CD14-positive monocyte (primary cell): ENCODE data around the gene TMEM106A. TPM values are rescaled to one million over a fixed set of nuclear protein-coding genes. Genes with fewer than 3 reads are reported as not detected.

Experiments
- DNase-seq, 3 donors: peaks; one replicate each; pipeline ENCODE4 v3.0.0-alpha.2; 2011 to 2022
- H2AFZ ChIP-seq: 2 replicates; pipeline ENCODE4 v1.6.0; 2012; ENCODE audit warnings: mild to moderate bottlenecking, low read depth, low read length, inconsistent platforms; ENCODE audit not compliant: insufficient read depth, poor library complexity, severe bottlenecking
- H3K27ac ChIP-seq, 2 donors: 1 replicate in 1 of 2; 2 replicates in 1 of 2; pipeline ENCODE4 v1.5.1; 2012 to 2013; ENCODE audit warnings: low read length in 2 of 2, control low read depth in 1 of 2, inconsistent platforms in 1 of 2, low read depth in 1 of 2, mild to moderate bottlenecking in 1 of 2
- H3K27me3 ChIP-seq, 2 donors: one replicate each; pipeline versions ENCODE4 v1.6.0 to v1.6.1; 2011 to 2013; ENCODE audit warnings: low read length in 2 of 2; ENCODE audit not compliant: control insufficient read depth in 2 of 2, insufficient read depth in 2 of 2
- H3K36me3 ChIP-seq, 2 donors: replicated peaks in 1 of 2; 1 replicate in 1 of 2; 2 replicates in 1 of 2; pipeline versions ENCODE4 v1.5.1 to v1.6.1; 2012 to 2013; ENCODE audit warnings: low read length in 2 of 2, control low read depth in 1 of 2, inconsistent platforms in 1 of 2, mild to moderate bottlenecking in 1 of 2; ENCODE audit not compliant: insufficient read depth in 2 of 2, control insufficient read depth in 1 of 2
- H3K4me1 ChIP-seq, 2 donors: 1 replicate in 1 of 2; 2 replicates in 1 of 2; pipeline versions ENCODE4 v1.5.1 to v1.6.1; 2012 to 2013; ENCODE audit warnings: low read length in 2 of 2, control low read depth in 1 of 2, inconsistent platforms in 1 of 2, mild to moderate bottlenecking in 1 of 2, moderate library complexity in 1 of 2; ENCODE audit not compliant: insufficient read depth in 2 of 2, control insufficient read depth in 1 of 2
- H3K4me2 ChIP-seq: replicated peaks from 2 replicates; pipeline ENCODE3; 2012; ENCODE audit warnings: low read length, moderate library complexity, mild to moderate bottlenecking; ENCODE audit not compliant: poor library complexity, severe bottlenecking; ENCODE audit errors: extremely low read depth
- H3K4me3 ChIP-seq, 3 experiments: fragments of 200-600 bp in 1 of 3; sonication (generic) in 1 of 3; replicated peaks in 1 of 3; 1 replicate in 2 of 3; 2 replicates in 1 of 3; pipeline ENCODE4 v1.5.1; 2011 to 2013; ENCODE audit warnings: low read length in 3 of 3, mild to moderate bottlenecking in 3 of 3, control low read depth in 2 of 3, low read depth in 2 of 3, inconsistent platforms in 1 of 3, moderate library complexity in 1 of 3
- H3K79me2 ChIP-seq: 2 replicates; pipeline ENCODE4 v1.6.0; 2012; ENCODE audit warnings: mild to moderate bottlenecking, control low read depth, inconsistent platforms, low read length, moderate library complexity; ENCODE audit not compliant: insufficient read depth
- H3K9ac ChIP-seq: 2 replicates; pipeline ENCODE4 v1.6.0; 2017; ENCODE audit warnings: low read length, mild to moderate bottlenecking; ENCODE audit not compliant: insufficient read depth, poor library complexity, severe bottlenecking
- H3K9me3 ChIP-seq, 2 donors: replicated peaks in 1 of 2; 1 replicate in 1 of 2; 2 replicates in 1 of 2; pipeline versions ENCODE4 v1.5.1 to v1.6.1; 2012 to 2013; ENCODE audit warnings: low read length in 2 of 2, control low read depth in 1 of 2; ENCODE audit not compliant: control insufficient read depth in 1 of 2, insufficient read depth in 1 of 2
- H4K20me1 ChIP-seq: 2 replicates; pipeline ENCODE4 v1.6.0; 2012; ENCODE audit warnings: mild to moderate bottlenecking, low read length, control low read depth, moderate library complexity; ENCODE audit not compliant: insufficient read depth
- H3K27ac Mint-ChIP-seq, 7 donors: one replicate each; pipeline ENCODE4 v1.8.0; 2020; ENCODE audit warnings: mild to moderate bottlenecking in 7 of 7, mixed read lengths in 7 of 7, moderate library complexity in 6 of 7, inconsistent platforms in 2 of 7
- H3K27me3 Mint-ChIP-seq, 3 donors: one replicate each; pipeline ENCODE4 v1.8.0; 2021 to 2022; ENCODE audit warnings: low read depth in 3 of 3, mild to moderate bottlenecking in 3 of 3, mixed read lengths in 3 of 3, moderate library complexity in 3 of 3, inconsistent platforms in 1 of 3
- H3K36me3 Mint-ChIP-seq, 2 donors: one replicate each; pipeline ENCODE4 v1.8.0; 2020; ENCODE audit warnings: mixed read lengths in 2 of 2, inconsistent platforms in 1 of 2, mild to moderate bottlenecking in 1 of 2
- H3K4me1 Mint-ChIP-seq: one replicate; pipeline ENCODE4 v1.8.0; 2020; ENCODE audit warnings: mild to moderate bottlenecking, mixed read lengths
- H3K4me3 Mint-ChIP-seq, 2 donors: one replicate each; pipeline ENCODE4 v1.8.0; 2020; ENCODE audit warnings: mild to moderate bottlenecking in 2 of 2, mixed read lengths in 2 of 2, moderate library complexity in 1 of 2
- H3K9me3 Mint-ChIP-seq, 7 donors: one replicate each; pipeline ENCODE4 v1.8.0; 2020 to 2022; ENCODE audit warnings: mixed read lengths in 7 of 7, mild to moderate bottlenecking in 6 of 7, moderate library complexity in 6 of 7, inconsistent platforms in 2 of 7
- CTCF ChIP-seq: fragments of 200-600 bp; IDR thresholded peaks from one replicate; pipeline ENCODE4 v1.8.0; 2022; ENCODE audit warnings: antibody characterized with exemption, mild to moderate bottlenecking
- WGBS: methylation state at CpG from one replicate; pipeline ENCODE4 v1.1.5; 2013; ENCODE audit warnings: missing lambda C conversion rate; ENCODE audit not compliant: insufficient coverage; 5-methylcytosine and 5-hydroxymethylcytosine counted together
- intact Hi-C, 2 donors: fragments of 100-400 bp; cut with micrococcal nuclease; formaldehyde crosslinking; loops; one replicate each; pipeline versions ENCODE4 v1.15.0 to v1.15.1; 2023
- polyA plus RNA-seq, 3 donors: library from polyadenylated mRNA; depleted of rRNA in 1 of 3; unstranded in 2 of 3; stranded (reverse) in 1 of 3; fragments of 300-500 nt in 2 of 3; fragments of >200 nt in 1 of 3; fragmentation: Illumina TruSeq in 2 of 3; gene quantifications; 1 replicate in 2 of 3; 2 replicates in 1 of 3; pipeline ENCODE4 v1.2.3, GENCODE V29; 2012 to 2021

TMEM106A gene
- polyA plus RNA-seq, 3 donors = 6.9 to 26.6 (median 8.0) TPM

DNA sequence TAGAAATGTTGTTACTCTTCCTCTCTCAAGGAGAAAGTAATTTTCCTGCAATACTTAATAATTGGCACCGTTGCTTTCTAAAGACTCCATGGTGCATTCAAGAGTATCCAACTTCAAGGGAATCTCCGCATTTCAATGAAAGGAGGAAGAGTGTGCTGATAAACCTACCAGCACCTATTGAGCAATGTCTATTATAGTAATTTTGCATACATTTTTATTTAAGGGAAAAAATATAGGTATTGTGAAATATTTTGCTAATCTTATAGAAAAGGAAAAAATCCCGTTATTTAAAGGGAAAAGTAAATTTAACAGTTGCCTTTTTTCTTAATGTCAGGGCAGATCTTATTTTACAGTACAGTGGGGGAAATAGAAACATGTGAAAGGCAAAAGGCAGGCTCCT is 1.1 kb upstream of the TMEM106A start:
- TF ChIP-seq CTCF = no peak
- no CpG with 5 or more reads among the region's 3 CpGs for WGBS
- Histone ChIP-seq H3K27me3 (no peaks in the 10 kb centered on the region), H3K9ac (no peak overlapping the region), H3K4me2 (peak overlapping the region; percentile 96), H3K4me1 (peaks cover 29 to 36% of the 10 kb centered on the region in 2 donors), H3K4me3 (peak overlapping the region in 1 of 3 experiments; percentile 96), H3K27ac (peak overlapping the region in 1 of 2 donors; percentile 85), H4K20me1 (peaks cover 42% of the 10 kb centered on the region), H3K79me2 (peaks cover 19% of the 10 kb centered on the region), H3K9me3 (no peaks in the 10 kb centered on the region), H3K36me3 (peaks cover 53 to 70% of the 10 kb centered on the region in 2 donors), H2AFZ (peak overlapping the region; percentile 71)
- intact Hi-C loops = loop anchor here in 1 of 2 donors (5.0 kb wide), 1 partner anchor 107 kb away; no protein-coding TSS in a partner anchor
- Mint-ChIP-seq H3K27me3 (peaks cover 0 to 2% (median 0%) of the 10 kb centered on the region in 3 donors), H3K27ac (peak overlapping the region; percentile 43 to 97 (median 91)), H3K36me3 (peaks cover 49 to 68% of the 10 kb centered on the region in 2 donors), H3K4me3 (peak overlapping the region; percentile 98), H3K4me1 (peaks cover 35% of the 10 kb centered on the region), H3K9me3 (no peaks in the 10 kb centered on the region)
- DNase-seq = no peak

DNA sequence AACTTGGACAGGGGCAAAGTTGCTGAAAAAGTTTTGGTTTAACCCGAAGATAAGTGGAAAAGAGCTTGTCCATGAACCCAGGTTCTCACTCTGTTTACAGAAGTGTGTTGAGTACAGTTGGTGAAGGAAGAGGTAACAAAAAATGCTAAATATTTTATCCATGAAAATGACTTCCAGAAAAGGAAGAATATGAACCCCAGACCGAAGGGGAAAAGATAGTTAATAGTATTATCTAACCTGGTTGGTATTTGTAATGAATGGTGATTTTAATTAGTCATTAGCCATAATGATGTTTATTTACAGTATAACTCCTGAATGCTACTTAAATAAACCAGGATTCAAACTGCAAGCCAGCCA is 574 bp upstream of the TMEM106A start:
- H3K4me3 Mint-ChIP-seq = peak overlapping the region; percentile 98
- Histone ChIP-seq H4K20me1 (peaks cover 47% of the 10 kb centered on the region), H3K9ac (peak overlapping the region; percentile 77), H3K27ac (peak overlapping the region; percentile 84 to 85), H3K4me3 (peak overlapping the region; percentile 73 to 96 (median 82)), H3K4me2 (peak overlapping the region; percentile 96), H3K4me1 (peaks cover 29 to 36% of the 10 kb centered on the region in 2 donors), H3K79me2 (peaks cover 19% of the 10 kb centered on the region), H3K36me3 (peaks cover 56 to 70% of the 10 kb centered on the region in 2 donors), H3K9me3 (no peaks in the 10 kb centered on the region), H2AFZ (peak overlapping the region; percentile 71), H3K27me3 (no peaks in the 10 kb centered on the region)
- H3K27me3 Mint-ChIP-seq = peaks cover 0 to 2% (median 0%) of the 10 kb centered on the region in 3 donors
- peaks cover 35% of the 10 kb centered on the region for H3K4me1 Mint-ChIP-seq
- TF ChIP-seq CTCF = no peak
- H3K36me3 Mint-ChIP-seq = peaks cover 52 to 68% of the 10 kb centered on the region in 2 donors
- 20% methylated on average over 1 of the region's 2 CpGs for WGBS
- peak overlapping the region; percentile 67 to 97 (median 93) for H3K27ac Mint-ChIP-seq
- no peak for DNase-seq
- intact Hi-C loops = loop anchor here in 1 of 2 donors (5.0 kb wide), 1 partner anchor 106 kb away; no protein-coding TSS in a partner anchor
- H3K9me3 Mint-ChIP-seq = no peaks in the 10 kb centered on the region
